BJ (cell line): ENCODE data around the gene ENTHD1. TPM values are rescaled to one million over a fixed set of nuclear protein-coding genes. Genes with fewer than 3 reads are reported as not detected.

Experiments used
- CTCF ChIA-PET: fragments of 350-600 bp; formaldehyde crosslinking; extraction: SDS; loops from one replicate; lab custom pipeline; 2021; ENCODE audit warnings: antibody characterized with exemption, inconsistent platforms; lab: Yijun Ruan, JAX
- POLR2A ChIA-PET: fragments of 300-600 bp; sonication (Branson Sonifier 250); formaldehyde crosslinking; extraction: SDS; loops from one replicate; lab custom pipeline; 2021; ENCODE audit warnings: antibody characterized with exemption; lab: Charles Lee
- DNase-seq: peaks from one replicate; pipeline ENCODE4 v3.0.0-alpha.2; 2011; ENCODE audit warnings: low read depth
- H3K27me3 ChIP-seq: 2 replicates; pipeline ENCODE4 v1.6.0; 2011; ENCODE audit warnings: low read length; ENCODE audit not compliant: control insufficient read depth, insufficient read depth
- H3K36me3 ChIP-seq: 2 replicates; pipeline ENCODE4 v1.5.1; 2011; ENCODE audit warnings: low read length; ENCODE audit not compliant: control insufficient read depth, insufficient read depth
- H3K4me3 ChIP-seq: 2 replicates; pipeline ENCODE4 v1.5.1; 2011; ENCODE audit warnings: low read depth, mild to moderate bottlenecking, control low read depth, low read length
- CTCF ChIP-seq: IDR thresholded peaks from 2 replicates; pipeline ENCODE4 v1.5.1; 2011; ENCODE audit warnings: low read depth, mild to moderate bottlenecking, control low read depth, inconsistent platforms, low read length, moderate library complexity; ENCODE audit not compliant: insufficient read depth
- polyA plus RNA-seq: library from polyadenylated mRNA; depleted of rRNA; stranded (reverse); fragments of >200 nt; gene quantifications from 2 replicates; pipeline ENCODE4 v1.2.3, GENCODE V29; 2011

The ENTHD1 gene
- polyA plus RNA-seq, 1 experiment: not detected

- Histone ChIP-seq H3K36me3 (no peaks in the 10 kb centered on the region), H3K4me3 (no peak overlapping the region), H3K27me3 (no peaks in the 10 kb centered on the region; the same call in 1 of the 2 replicates)
- CTCF ChIA-PET: interaction anchor here (1.3 kb wide), 1 partner anchor 185 kb away, joined by 3 read pairs; no protein-coding TSS in a partner anchor
- DNase-seq: no peak
- no peak for TF ChIP-seq CTCF
- POLR2A ChIA-PET: no interaction called here
Observed at GRCh38 chr22:39719559-39720450, 173.8 kb downstream of the ENTHD1 start.

GRCh38 chr22:39718921-39719475 lies 174.6 kb downstream of the ENTHD1 start:
- no peaks in the 10 kb centered on the region for H3K36me3 ChIP-seq
- H3K4me3 ChIP-seq: no peak overlapping the region
- no peak for DNase-seq
- ChIA-PET CTCF (interaction anchor here (1.3 kb wide), 1 partner anchor 184 kb away, joined by 3 read pairs; no protein-coding TSS in a partner anchor), POLR2A (no interaction called here)
- no peaks in the 10 kb centered on the region for H3K27me3 ChIP-seq
- no peak for TF ChIP-seq CTCF

GRCh38 chr22:39718206-39718605 lies 175.4 kb downstream of the ENTHD1 start:
- Histone ChIP-seq H3K4me3 (no peak overlapping the region), H3K36me3 (no peaks in the 10 kb centered on the region), H3K27me3 (no peaks in the 10 kb centered on the region)
- no peak for DNase-seq
- no peak for TF ChIP-seq CTCF
- CTCF ChIA-PET: interaction anchor here (1.1 to 1.5 kb wide), 2 partner anchors 13 to 307 kb away, joined by 3 read pairs; no protein-coding TSS in a partner anchor
- POLR2A ChIA-PET: no interaction called here

GRCh38 chr22:39717099-39717498 lies 176.5 kb downstream of the ENTHD1 start:
- no peak for DNase-seq
- Histone ChIP-seq H3K27me3 (peaks cover 2% of the 10 kb centered on the region), H3K36me3 (no peaks in the 10 kb centered on the region), H3K4me3 (no peak overlapping the region)
- no peak for TF ChIP-seq CTCF
- POLR2A ChIA-PET: no interaction called here
- CTCF ChIA-PET: interaction anchor here (1.5 kb wide), 1 partner anchor 12 kb away, joined by 3 read pairs; no protein-coding TSS in a partner anchor

- ChIA-PET CTCF (no interaction called here), POLR2A (no interaction called here)
- no peak for TF ChIP-seq CTCF
- Histone ChIP-seq H3K4me3 (no peak overlapping the region), H3K27me3 (peaks cover 2% of the 10 kb centered on the region), H3K36me3 (no peaks in the 10 kb centered on the region)
- DNase-seq: no peak
Observed at GRCh38 chr22:39716534-39716933, 177.0 kb downstream of the ENTHD1 start.
